Neural crest cell (in vitro differentiated cells): Measurements from ENCODE around the gene VANGL1. TPM values are rescaled to one million over a fixed set of nuclear protein-coding genes. Genes with fewer than 3 reads are reported as not detected.

ENCODE experiments used
- DNase-seq: peaks from one replicate; pipeline ENCODE4 v3.0.0; 2021; ENCODE audit warnings: low read depth, mixed read lengths, low spot score
- H3K27ac Mint-ChIP-seq: one replicate; pipeline ENCODE4 v1.8.0; 2021; ENCODE audit warnings: mild to moderate bottlenecking, mixed read lengths; ENCODE audit not compliant: unreplicated experiment
- H3K27me3 Mint-ChIP-seq: 2 replicates; pipeline ENCODE4 v1.8.0; 2021; ENCODE audit warnings: low read depth, mild to moderate bottlenecking, mixed read lengths
- H3K36me3 Mint-ChIP-seq: 2 replicates; pipeline ENCODE4 v1.8.0; 2021; ENCODE audit warnings: low read depth, mild to moderate bottlenecking, mixed read lengths
- H3K4me1 Mint-ChIP-seq: 2 replicates; pipeline ENCODE4 v1.8.0; 2021; ENCODE audit warnings: mixed read lengths
- H3K4me3 Mint-ChIP-seq: one replicate; pipeline ENCODE4 v1.8.0; 2021; ENCODE audit warnings: mild to moderate bottlenecking, mixed read lengths
- H3K9me3 Mint-ChIP-seq: 2 replicates; pipeline ENCODE4 v1.8.0; 2021; ENCODE audit warnings: mixed read lengths
- CTCF ChIP-seq: fragments of 200-600 bp; sonication (generic); conservative IDR thresholded peaks from 2 replicates; pipeline ENCODE4 v1.5.0; 2021; ENCODE audit warnings: antibody characterized with exemption, mild to moderate bottlenecking
- total RNA-seq: library from RNA; stranded (reverse); gene quantifications from 2 replicates; pipeline ENCODE4 v1.2.1, GENCODE V29; 2021

VANGL1 gene
- total RNA-seq, 1 donor from 2014 or later = 5.4 TPM

GRCh38 chr1:115727706-115728249 is 86.0 kb downstream of the VANGL1 start:
- Mint-ChIP-seq H3K4me3 (no peak overlapping the region), H3K27ac (peak overlapping the region; percentile 96), H3K4me1 (peaks cover 35% of the 10 kb centered on the region), H3K9me3 (no peaks in the 10 kb centered on the region), H3K36me3 (no peaks in the 10 kb centered on the region), H3K27me3 (no peaks in the 10 kb centered on the region)
- DNase-seq = no peak
- no peak for TF ChIP-seq CTCF

GRCh38 chr1:115728341-115728740 is 86.6 kb downstream of the VANGL1 start:
- Mint-ChIP-seq H3K9me3 (no peaks in the 10 kb centered on the region), H3K27me3 (no peaks in the 10 kb centered on the region), H3K4me1 (peaks cover 35% of the 10 kb centered on the region), H3K4me3 (no peak overlapping the region), H3K36me3 (no peaks in the 10 kb centered on the region), H3K27ac (no peak overlapping the region)
- TF ChIP-seq CTCF = no peak
- DNase-seq = no peak

GRCh38 chr1:115729756-115730155 is 88.0 kb downstream of the VANGL1 start:
- no peak for DNase-seq
- no peak overlapping the region for H3K27ac Mint-ChIP-seq
- no peaks in the 10 kb centered on the region for H3K36me3 Mint-ChIP-seq
- no peak overlapping the region for H3K4me3 Mint-ChIP-seq
- H3K4me1 Mint-ChIP-seq = peaks cover 35% of the 10 kb centered on the region
- no peaks in the 10 kb centered on the region for H3K9me3 Mint-ChIP-seq
- H3K27me3 Mint-ChIP-seq = no peaks in the 10 kb centered on the region
- TF ChIP-seq CTCF = no peak

GRCh38 chr1:115732316-115732715 is 90.5 kb downstream of the VANGL1 start:
- H3K27me3 Mint-ChIP-seq = no peaks in the 10 kb centered on the region
- H3K4me1 Mint-ChIP-seq = peaks cover 15% of the 10 kb centered on the region
- H3K9me3 Mint-ChIP-seq = no peaks in the 10 kb centered on the region
- no peak overlapping the region for H3K27ac Mint-ChIP-seq
- no peak for DNase-seq
- H3K36me3 Mint-ChIP-seq = no peaks in the 10 kb centered on the region
- no peak for TF ChIP-seq CTCF
- no peak overlapping the region for H3K4me3 Mint-ChIP-seq

- no peak for TF ChIP-seq CTCF
- Mint-ChIP-seq H3K27ac (no peak overlapping the region), H3K9me3 (no peaks in the 10 kb centered on the region), H3K36me3 (no peaks in the 10 kb centered on the region), H3K4me1 (no peaks in the 10 kb centered on the region), H3K27me3 (no peaks in the 10 kb centered on the region), H3K4me3 (no peak overlapping the region)
- DNase-seq = no peak
Observed at GRCh38 chr1:115740811-115741210, 99.0 kb downstream of the VANGL1 start.
